ENCODE data around the gene TMEM87B.
A peak's percentile ranks its signal among the peaks of the same experiment; 100 is the strongest.
"Not testable (repeated sequence)": the region's sequence is repeated elsewhere in the genome, so short reads cannot be mapped to it uniquely, and the experiment has no call there.

Gene TMEM87B

GRCh38 chr2:112033600-112033999 lies 21.5 kb upstream of the TMEM87B start:
- DNase-seq: no peak

GRCh38 chr2:112034924-112035323 lies 20.1 kb upstream of the TMEM87B start:
- no peak for DNase-seq

- no peak for DNase-seq
These were observed 19.3 kb upstream of the TMEM87B start for GRCh38 chr2:112035786-112036185.

- DNase-seq: not testable (repeated sequence)
These were observed 15.5 kb upstream of the TMEM87B start for GRCh38 chr2:112039556-112039955.

- DNase-seq: not testable (repeated sequence)
These were observed 15.0 kb upstream of the TMEM87B start for GRCh38 chr2:112040066-112040465.

GRCh38 chr2:112041460-112041859 lies 13.6 kb upstream of the TMEM87B start:
- not testable (repeated sequence) for DNase-seq

GRCh38 chr2:112045446-112046014 lies 9.5 kb upstream of the TMEM87B start:
- DNase-seq: no peak

- DNase-seq: no peak
These were observed 8.8 kb upstream of the TMEM87B start for GRCh38 chr2:112046231-112046630.

- DNase-seq: no peak
These were observed 7.4 kb upstream of the TMEM87B start for GRCh38 chr2:112047537-112048235.

GRCh38 chr2:112048236-112048592 lies 6.9 kb upstream of the TMEM87B start:
- DNase-seq: no peak

- peak; percentile 23 for DNase-seq
These were observed 6.2 kb upstream of the TMEM87B start for GRCh38 chr2:112048887-112049286.

- no peak for DNase-seq
These were observed 4.8 kb upstream of the TMEM87B start for GRCh38 chr2:112050316-112050715.

- peak; percentile 94 for DNase-seq
These were observed 887 bp upstream of the TMEM87B start for GRCh38 chr2:112053917-112054846.

- DNase-seq: peak; percentile 7
These were observed 909 bp downstream of the TMEM87B start for GRCh38 chr2:112055730-112056625.

- no peak for DNase-seq
These were observed 1.5 kb downstream of the TMEM87B start for GRCh38 chr2:112056626-112056987.

- no peak for DNase-seq
These were observed 4.6 kb downstream of the TMEM87B start for GRCh38 chr2:112059671-112060070.

GRCh38 chr2:112061299-112061698 lies 6.2 kb downstream of the TMEM87B start:
- no peak for DNase-seq

- no peak for DNase-seq
These were observed 6.8 kb downstream of the TMEM87B start for GRCh38 chr2:112061840-112062239.

GRCh38 chr2:112062894-112063293 lies 7.8 kb downstream of the TMEM87B start:
- DNase-seq: no peak

GRCh38 chr2:112065486-112065885 lies 10.4 kb downstream of the TMEM87B start:
- no peak for DNase-seq

- no peak for DNase-seq
These were observed 10.9 kb downstream of the TMEM87B start for GRCh38 chr2:112065966-112066365.

GRCh38 chr2:112069794-112070193 lies 14.7 kb downstream of the TMEM87B start:
- DNase-seq: not testable (repeated sequence)

GRCh38 chr2:112073875-112074274 lies 18.8 kb downstream of the TMEM87B start:
- DNase-seq: no peak

All from NCI-H774 (cell line).